Activated T-helper 1 cell treated with anti-CD3 and anti-CD28 coated beads, Interleukin-12 subunit alpha, Interleukin-12 subunit beta, Interleukin-2, Interleukin-4 antibody, amounts not matched to agents 30 ng/mL and 10 ng/mL and 1 ng/mL, durations not matched to agents 14 hours and 24 hours and 36 hours (primary cell): ENCODE results near the gene AREG. TPM values are rescaled to one million over a fixed set of nuclear protein-coding genes. Genes with fewer than 3 reads are reported as not detected.
"Not testable (repeated sequence)": the region's sequence is repeated elsewhere in the genome, so short reads cannot be mapped to it uniquely, and the experiment has no call there.

Experiments used
- DNase-seq: peaks from one replicate; pipeline ENCODE4 v3.0.0; 2021; ENCODE audit warnings: low spot score
- H3K27ac Mint-ChIP-seq: one replicate; pipeline ENCODE4 v1.8.0; 2021; ENCODE audit warnings: mild to moderate bottlenecking, mixed read lengths
- H3K27me3 Mint-ChIP-seq: one replicate; pipeline ENCODE4 v1.8.0; 2022; ENCODE audit warnings: mild to moderate bottlenecking, moderate library complexity, mixed read lengths; ENCODE audit not compliant: insufficient read depth
- H3K36me3 Mint-ChIP-seq: one replicate; pipeline ENCODE4 v1.8.0; 2021; ENCODE audit warnings: low read depth, mixed read lengths
- H3K4me1 Mint-ChIP-seq: one replicate; pipeline ENCODE4 v1.8.0; 2021; ENCODE audit warnings: low read depth, mixed read lengths
- H3K4me3 Mint-ChIP-seq: one replicate; pipeline ENCODE4 v1.8.0; 2021; ENCODE audit warnings: mild to moderate bottlenecking, moderate library complexity, mixed read lengths
- H3K9me3 Mint-ChIP-seq: one replicate; pipeline ENCODE4 v1.8.0; 2021; ENCODE audit warnings: mixed read lengths
- intact Hi-C: fragments of 100-400 bp; cut with micrococcal nuclease; formaldehyde crosslinking; loops from one replicate; pipeline ENCODE4 v1.15.1; 2024
- total RNA-seq: library from RNA; stranded (reverse); gene quantifications from 2 replicates; pipeline ENCODE4 v1.2.3, GENCODE V29; 2022

Gene AREG
- 1.5 and 2.4 TPM in 2 replicates for total RNA-seq

- Mint-ChIP-seq H3K36me3 (no peaks in the 10 kb centered on the region), H3K27me3 (peaks cover 10% of the 10 kb centered on the region), H3K4me1 (peaks cover 14% of the 10 kb centered on the region), H3K4me3 (peak within 1 kb of the TSS; percentile 83), H3K9me3 (no peaks in the 10 kb centered on the region), H3K27ac (peak within 1 kb of the TSS; percentile 73)
- DNase-seq, result peak; percentile 76
- intact Hi-C loops, result loop anchor here (1.0 to 10.0 kb wide), 5 partner anchors 47 to 1402 kb away; partner anchors contain the start of gene MTHFD2L
These were observed at the start of gene AREG for GRCh38 chr4:74444891-74445642. Gene AREG (plus strand): TSS chr4:74445136. CDS start chr4:74445346, 210 bp downstream.

- intact Hi-C loops, result no loop called here
- Mint-ChIP-seq H3K9me3 (no peaks in the 10 kb centered on the region), H3K27ac (no peak overlapping the region), H3K4me1 (peaks cover 8% of the 10 kb centered on the region), H3K36me3 (no peaks in the 10 kb centered on the region), H3K27me3 (peaks cover 6% of the 10 kb centered on the region), H3K4me3 (no peak overlapping the region)
- no peak for DNase-seq
These were observed 49.3 kb upstream of the AREG start for GRCh38 chr4:74395633-74396032.

GRCh38 chr4:74397748-74398426 lies 47.0 kb upstream of the AREG start:
- H3K36me3 Mint-ChIP-seq, result no peaks in the 10 kb centered on the region
- H3K9me3 Mint-ChIP-seq, result no peaks in the 10 kb centered on the region
- H3K4me3 Mint-ChIP-seq, result peak overlapping the region; percentile 89
- peak overlapping the region; percentile 83 for H3K27ac Mint-ChIP-seq
- H3K27me3 Mint-ChIP-seq, result peaks cover 9% of the 10 kb centered on the region
- no peak for DNase-seq
- H3K4me1 Mint-ChIP-seq, result peaks cover 8% of the 10 kb centered on the region
- intact Hi-C loops, result loop anchor here (1.0 kb wide), 1 partner anchor 47 kb away; the partner anchor contains the start of gene AREG

- H3K27ac Mint-ChIP-seq, H3K4me1 Mint-ChIP-seq, H3K4me3 Mint-ChIP-seq, DNase-seq, H3K9me3 Mint-ChIP-seq, H3K36me3 Mint-ChIP-seq: not testable (repeated sequence)
- peaks cover 11% of the 10 kb centered on the region for H3K27me3 Mint-ChIP-seq
- intact Hi-C loops, result loop anchor here (1.0 kb wide), 1 partner anchor 46 kb away; the partner anchor contains the start of gene AREG
These were observed 45.9 kb upstream of the AREG start for GRCh38 chr4:74398894-74399589.

- peaks cover 8% of the 10 kb centered on the region for H3K4me1 Mint-ChIP-seq
- H3K4me3 Mint-ChIP-seq, result no peak overlapping the region
- H3K9me3 Mint-ChIP-seq, result no peaks in the 10 kb centered on the region
- DNase-seq, result no peak
- peaks cover 11% of the 10 kb centered on the region for H3K27me3 Mint-ChIP-seq
- H3K27ac Mint-ChIP-seq, result no peak overlapping the region
- H3K36me3 Mint-ChIP-seq, result no peaks in the 10 kb centered on the region
- intact Hi-C loops, result no loop called here
These were observed 44.5 kb upstream of the AREG start for GRCh38 chr4:74400395-74400794.

GRCh38 chr4:74402692-74403456 lies 42.1 kb upstream of the AREG start:
- no peak overlapping the region for H3K4me3 Mint-ChIP-seq
- intact Hi-C loops, result no loop called here
- no peak for DNase-seq
- H3K27me3 Mint-ChIP-seq, result peaks cover 11% of the 10 kb centered on the region
- H3K27ac Mint-ChIP-seq, result no peak overlapping the region
- peaks cover 8% of the 10 kb centered on the region for H3K4me1 Mint-ChIP-seq
- H3K9me3 Mint-ChIP-seq, result no peaks in the 10 kb centered on the region
- no peaks in the 10 kb centered on the region for H3K36me3 Mint-ChIP-seq

GRCh38 chr4:74407891-74408290 lies 37.0 kb upstream of the AREG start:
- Mint-ChIP-seq H3K36me3 (no peaks in the 10 kb centered on the region), H3K27me3 (peaks cover 5% of the 10 kb centered on the region), H3K27ac (no peak overlapping the region), H3K4me3 (no peak overlapping the region), H3K4me1 (no peaks in the 10 kb centered on the region), H3K9me3 (no peaks in the 10 kb centered on the region)
- no peak for DNase-seq
- intact Hi-C loops, result no loop called here

- Mint-ChIP-seq H3K9me3 (no peaks in the 10 kb centered on the region), H3K27me3 (peaks cover 3% of the 10 kb centered on the region), H3K4me3 (no peak overlapping the region), H3K36me3 (no peaks in the 10 kb centered on the region), H3K27ac (no peak overlapping the region), H3K4me1 (no peaks in the 10 kb centered on the region)
- DNase-seq, result no peak
- intact Hi-C loops, result no loop called here
These were observed 36.3 kb upstream of the AREG start for GRCh38 chr4:74408639-74409038.

GRCh38 chr4:74410272-74410671 lies 34.7 kb upstream of the AREG start:
- intact Hi-C loops, result no loop called here
- Mint-ChIP-seq H3K9me3 (no peaks in the 10 kb centered on the region), H3K27me3 (peaks cover 5% of the 10 kb centered on the region), H3K36me3 (no peaks in the 10 kb centered on the region), H3K27ac (no peak overlapping the region), H3K4me3 (no peak overlapping the region), H3K4me1 (no peaks in the 10 kb centered on the region)
- no peak for DNase-seq

- H3K4me1 Mint-ChIP-seq, result no peaks in the 10 kb centered on the region
- no peaks in the 10 kb centered on the region for H3K9me3 Mint-ChIP-seq
- intact Hi-C loops, result no loop called here
- no peaks in the 10 kb centered on the region for H3K36me3 Mint-ChIP-seq
- DNase-seq, result no peak
- no peak overlapping the region for H3K4me3 Mint-ChIP-seq
- no peak overlapping the region for H3K27ac Mint-ChIP-seq
- H3K27me3 Mint-ChIP-seq, result peaks cover 5% of the 10 kb centered on the region
These were observed 32.7 kb upstream of the AREG start for GRCh38 chr4:74412225-74412624.

- H3K4me1 Mint-ChIP-seq, result no peaks in the 10 kb centered on the region
- H3K4me3 Mint-ChIP-seq, result no peak overlapping the region
- no peaks in the 10 kb centered on the region for H3K36me3 Mint-ChIP-seq
- no peak overlapping the region for H3K27ac Mint-ChIP-seq
- H3K9me3 Mint-ChIP-seq, result no peaks in the 10 kb centered on the region
- H3K27me3 Mint-ChIP-seq, result peaks cover 5% of the 10 kb centered on the region
- no peak for DNase-seq
- intact Hi-C loops, result no loop called here
These were observed 31.7 kb upstream of the AREG start for GRCh38 chr4:74413265-74413664.

GRCh38 chr4:74414149-74414809 lies 30.7 kb upstream of the AREG start:
- Mint-ChIP-seq H3K36me3 (no peaks in the 10 kb centered on the region), H3K4me1 (no peaks in the 10 kb centered on the region), H3K27me3 (peaks cover 5% of the 10 kb centered on the region), H3K4me3 (no peak overlapping the region), H3K27ac (no peak overlapping the region), H3K9me3 (no peaks in the 10 kb centered on the region)
- no peak for DNase-seq
- intact Hi-C loops, result no loop called here
